ENCODE data around the gene CCDC3.

Gene CCDC3

DNA sequence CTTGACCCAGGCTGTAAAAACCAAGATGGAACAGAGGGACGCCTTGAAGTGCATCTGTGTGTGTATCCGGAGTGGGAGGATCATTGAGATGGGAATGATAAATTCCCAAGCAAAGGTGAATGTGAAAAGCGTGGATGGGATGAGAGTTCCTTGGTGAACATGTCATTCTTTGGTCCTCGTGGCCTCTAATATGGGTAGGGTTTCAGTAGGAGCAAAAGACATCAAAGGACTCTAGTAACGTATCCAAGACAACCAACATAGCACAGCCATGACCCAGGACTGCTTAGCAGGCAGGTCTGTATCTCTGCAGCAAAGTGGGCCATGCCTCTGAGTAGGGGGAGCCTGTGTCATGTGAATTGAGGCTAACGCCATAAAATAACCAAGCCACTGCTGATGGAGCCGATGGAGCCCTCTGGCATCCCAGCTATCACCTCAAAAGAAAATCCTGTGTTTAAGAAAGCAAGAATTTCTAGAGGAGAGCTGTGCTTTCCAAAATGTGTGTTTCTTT is 98.6 kb downstream of the CCDC3 start:
- Histone ChIP-seq H3K27ac (ENCODE audit: low read length) (no peak overlapping the region), H3K4me1 (ENCODE audit: control insufficient read depth in 1 of 2, insufficient read depth in 2 of 2, low read length in 2 of 2) (no peaks in the 10 kb centered on the region), H3K27me3 (ENCODE audit: low read depth, low read length) (no peaks in the 10 kb centered on the region), H3K9me3 (ENCODE audit: control insufficient read depth in 1 of 2, low read length in 2 of 2) (no peaks in the 10 kb centered on the region), H3K4me3 (ENCODE audit: low read depth in 1 of 2, low read length in 2 of 2) (no peak overlapping the region), H3K36me3 (ENCODE audit: control insufficient read depth in 1 of 2, insufficient read depth in 2 of 2, low read length in 2 of 2) (no peaks in the 10 kb centered on the region)

GRCh38 chr10:12902135-12902572 is 99.4 kb downstream of the CCDC3 start:
- Histone ChIP-seq H3K27ac (ENCODE audit: low read length) (no peak overlapping the region), H3K4me3 (ENCODE audit: low read depth in 1 of 2, low read length in 2 of 2) (no peak overlapping the region), H3K27me3 (ENCODE audit: low read depth, low read length) (no peaks in the 10 kb centered on the region), H3K36me3 (ENCODE audit: control insufficient read depth in 1 of 2, insufficient read depth in 2 of 2, low read length in 2 of 2) (no peaks in the 10 kb centered on the region), H3K4me1 (ENCODE audit: control insufficient read depth in 1 of 2, insufficient read depth in 2 of 2, low read length in 2 of 2) (no peaks in the 10 kb centered on the region), H3K9me3 (ENCODE audit: control insufficient read depth in 1 of 2, low read length in 2 of 2) (no peaks in the 10 kb centered on the region)

DNA sequence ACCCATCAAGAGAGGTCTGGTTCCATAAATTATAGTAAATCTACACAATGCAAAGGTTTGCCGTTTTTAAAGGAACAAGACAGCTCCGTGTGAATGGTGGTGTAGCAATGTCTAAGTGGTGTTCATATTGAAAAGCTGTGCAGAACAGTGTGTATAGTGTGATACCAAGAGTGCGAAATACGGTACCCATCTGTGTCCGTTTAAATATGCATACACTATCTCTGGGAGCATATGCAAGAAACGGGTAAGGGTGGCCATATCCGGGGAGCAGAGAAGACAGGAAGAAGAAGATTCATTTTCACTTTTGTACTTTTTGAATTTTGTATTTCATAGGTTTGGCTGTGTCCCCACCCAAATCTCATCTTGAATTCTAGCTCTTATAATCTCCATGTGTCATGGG is 102.0 kb downstream of the CCDC3 start:
- no peak overlapping the region for H3K4me3 ChIP-seq (ENCODE audit: low read depth in 1 of 2, low read length in 2 of 2)
- no peaks in the 10 kb centered on the region for H3K36me3 ChIP-seq (ENCODE audit: control insufficient read depth in 1 of 2, insufficient read depth in 2 of 2, low read length in 2 of 2)
- no peaks in the 10 kb centered on the region for H3K27me3 ChIP-seq (ENCODE audit: low read depth, low read length)
- H3K4me1 ChIP-seq (ENCODE audit: control insufficient read depth in 1 of 2, insufficient read depth in 2 of 2, low read length in 2 of 2) = no peaks in the 10 kb centered on the region
- H3K27ac ChIP-seq (ENCODE audit: low read length) = no peak overlapping the region
- H3K9me3 ChIP-seq (ENCODE audit: control insufficient read depth in 1 of 2, low read length in 2 of 2) = no peaks in the 10 kb centered on the region

GRCh38 chr10:12898271-12898670 is 103.2 kb downstream of the CCDC3 start:
- Histone ChIP-seq H3K4me1 (ENCODE audit: control insufficient read depth in 1 of 2, insufficient read depth in 2 of 2, low read length in 2 of 2) (no peaks in the 10 kb centered on the region), H3K27ac (ENCODE audit: low read length) (no peak overlapping the region), H3K36me3 (ENCODE audit: control insufficient read depth in 1 of 2, insufficient read depth in 2 of 2, low read length in 2 of 2) (no peaks in the 10 kb centered on the region), H3K4me3 (ENCODE audit: low read depth in 1 of 2, low read length in 2 of 2) (no peak overlapping the region), H3K9me3 (ENCODE audit: control insufficient read depth in 1 of 2, low read length in 2 of 2) (peaks cover 0 to 6% of the 10 kb centered on the region in 2 donors), H3K27me3 (ENCODE audit: low read depth, low read length) (no peaks in the 10 kb centered on the region)

GRCh38 chr10:12897278-12897677 is 104.2 kb downstream of the CCDC3 start:
- Histone ChIP-seq H3K4me3 (ENCODE audit: low read depth in 1 of 2, low read length in 2 of 2) (no peak overlapping the region), H3K27ac (ENCODE audit: low read length) (no peak overlapping the region), H3K36me3 (ENCODE audit: control insufficient read depth in 1 of 2, insufficient read depth in 2 of 2, low read length in 2 of 2) (no peaks in the 10 kb centered on the region), H3K9me3 (ENCODE audit: control insufficient read depth in 1 of 2, low read length in 2 of 2) (peaks cover 0 to 6% of the 10 kb centered on the region in 2 donors), H3K4me1 (ENCODE audit: control insufficient read depth in 1 of 2, insufficient read depth in 2 of 2, low read length in 2 of 2) (no peaks in the 10 kb centered on the region), H3K27me3 (ENCODE audit: low read depth, low read length) (no peaks in the 10 kb centered on the region)

DNA sequence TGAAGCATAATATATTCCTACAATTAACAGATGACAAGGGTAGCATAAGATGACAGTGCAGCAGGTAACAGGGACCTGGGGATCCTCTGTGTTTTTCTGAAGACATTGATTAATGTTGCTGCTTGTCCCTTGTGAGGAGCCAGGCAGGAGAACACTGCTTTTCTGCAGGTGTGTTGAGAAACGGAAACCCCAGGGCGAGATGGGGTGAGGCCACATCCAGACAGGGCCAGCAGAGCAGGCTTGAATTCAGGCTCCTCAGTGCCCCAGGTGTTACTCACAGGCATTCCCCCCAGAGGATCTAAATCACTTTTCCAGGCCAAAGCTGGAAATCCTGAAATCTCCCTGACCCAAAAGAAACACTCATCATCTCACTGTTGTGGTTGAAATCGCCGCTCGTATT is 105.3 kb downstream of the CCDC3 start:
- H3K4me3 ChIP-seq (ENCODE audit: low read depth in 1 of 2, low read length in 2 of 2) = no peak overlapping the region
- no peak overlapping the region for H3K27ac ChIP-seq (ENCODE audit: low read length)
- no peaks in the 10 kb centered on the region for H3K36me3 ChIP-seq (ENCODE audit: control insufficient read depth in 1 of 2, insufficient read depth in 2 of 2, low read length in 2 of 2)
- H3K27me3 ChIP-seq (ENCODE audit: low read depth, low read length) = no peaks in the 10 kb centered on the region
- H3K4me1 ChIP-seq (ENCODE audit: control insufficient read depth in 1 of 2, insufficient read depth in 2 of 2, low read length in 2 of 2) = no peaks in the 10 kb centered on the region
- peaks cover 0 to 6% of the 10 kb centered on the region in 2 donors for H3K9me3 ChIP-seq (ENCODE audit: control insufficient read depth in 1 of 2, low read length in 2 of 2)

- H3K9me3 ChIP-seq (ENCODE audit: control insufficient read depth in 1 of 2, low read length in 2 of 2) = peaks cover 0 to 6% of the 10 kb centered on the region in 2 donors
Measured at GRCh38 chr10:12892924-12893323, 108.6 kb downstream of the CCDC3 start.

DNA sequence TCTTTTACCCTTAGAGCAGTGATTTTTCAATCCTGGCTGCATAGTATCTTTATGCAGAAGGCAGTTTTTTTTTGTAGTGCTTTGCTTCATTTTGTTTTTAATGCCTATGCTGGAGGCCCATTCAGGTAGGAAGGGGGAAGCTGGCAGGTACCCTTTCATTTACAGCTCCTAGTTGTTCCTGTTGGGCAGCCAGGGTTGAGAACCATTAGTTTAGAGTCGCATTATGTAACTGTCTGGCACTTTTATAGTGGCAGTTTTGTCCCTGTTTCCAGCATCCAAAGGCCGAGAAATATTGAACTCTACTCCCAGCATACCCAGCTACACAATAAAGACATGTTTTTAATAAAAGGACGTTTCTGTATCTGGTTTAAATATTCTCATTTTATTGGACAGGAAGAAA is 110.6 kb downstream of the CCDC3 start:
- Histone ChIP-seq H3K27ac (ENCODE audit: low read length) (no peak overlapping the region), H3K9me3 (ENCODE audit: control insufficient read depth in 1 of 2, low read length in 2 of 2) (peaks cover 0 to 6% of the 10 kb centered on the region in 2 donors), H3K4me3 (ENCODE audit: low read depth in 1 of 2, low read length in 2 of 2) (no peak overlapping the region), H3K4me1 (ENCODE audit: control insufficient read depth in 1 of 2, insufficient read depth in 2 of 2, low read length in 2 of 2) (no peaks in the 10 kb centered on the region), H3K36me3 (ENCODE audit: control insufficient read depth in 1 of 2, insufficient read depth in 2 of 2, low read length in 2 of 2) (peaks cover 0 to 4% of the 10 kb centered on the region in 2 donors), H3K27me3 (ENCODE audit: low read depth, low read length) (no peaks in the 10 kb centered on the region)

More at GRCh38 chr10:12892924-12893323, 108.6 kb downstream of the CCDC3 start:
- Histone ChIP-seq H3K27me3 (ENCODE audit: low read depth, low read length) (no peaks in the 10 kb centered on the region), H3K4me1 (ENCODE audit: control insufficient read depth in 1 of 2, insufficient read depth in 2 of 2, low read length in 2 of 2) (no peaks in the 10 kb centered on the region), H3K4me3 (ENCODE audit: low read depth in 1 of 2, low read length in 2 of 2) (no peak overlapping the region), H3K27ac (ENCODE audit: low read length) (no peak overlapping the region), H3K36me3 (ENCODE audit: control insufficient read depth in 1 of 2, insufficient read depth in 2 of 2, low read length in 2 of 2) (peaks cover 0 to 4% of the 10 kb centered on the region in 2 donors)

GRCh38 chr10:12888470-12888869 is 113.0 kb downstream of the CCDC3 start:
- H3K4me1 ChIP-seq (ENCODE audit: control insufficient read depth in 1 of 2, insufficient read depth in 2 of 2, low read length in 2 of 2) = no peaks in the 10 kb centered on the region
- H3K27me3 ChIP-seq (ENCODE audit: low read depth, low read length) = no peaks in the 10 kb centered on the region
- peaks cover 0 to 2% of the 10 kb centered on the region in 2 donors for H3K9me3 ChIP-seq (ENCODE audit: control insufficient read depth in 1 of 2, low read length in 2 of 2)
- H3K4me3 ChIP-seq (ENCODE audit: low read depth in 1 of 2, low read length in 2 of 2) = no peak overlapping the region
- no peak overlapping the region for H3K27ac ChIP-seq (ENCODE audit: low read length)
- peaks cover 0 to 4% of the 10 kb centered on the region in 2 donors for H3K36me3 ChIP-seq (ENCODE audit: control insufficient read depth in 1 of 2, insufficient read depth in 2 of 2, low read length in 2 of 2)

GRCh38 chr10:12887780-12888179 is 113.7 kb downstream of the CCDC3 start:
- Histone ChIP-seq H3K36me3 (ENCODE audit: control insufficient read depth in 1 of 2, insufficient read depth in 2 of 2, low read length in 2 of 2) (peaks cover 0 to 4% of the 10 kb centered on the region in 2 donors), H3K27me3 (ENCODE audit: low read depth, low read length) (no peaks in the 10 kb centered on the region), H3K9me3 (ENCODE audit: control insufficient read depth in 1 of 2, low read length in 2 of 2) (no peaks in the 10 kb centered on the region), H3K4me3 (ENCODE audit: low read depth in 1 of 2, low read length in 2 of 2) (no peak overlapping the region), H3K4me1 (ENCODE audit: control insufficient read depth in 1 of 2, insufficient read depth in 2 of 2, low read length in 2 of 2) (no peaks in the 10 kb centered on the region), H3K27ac (ENCODE audit: low read length) (no peak overlapping the region)

DNA sequence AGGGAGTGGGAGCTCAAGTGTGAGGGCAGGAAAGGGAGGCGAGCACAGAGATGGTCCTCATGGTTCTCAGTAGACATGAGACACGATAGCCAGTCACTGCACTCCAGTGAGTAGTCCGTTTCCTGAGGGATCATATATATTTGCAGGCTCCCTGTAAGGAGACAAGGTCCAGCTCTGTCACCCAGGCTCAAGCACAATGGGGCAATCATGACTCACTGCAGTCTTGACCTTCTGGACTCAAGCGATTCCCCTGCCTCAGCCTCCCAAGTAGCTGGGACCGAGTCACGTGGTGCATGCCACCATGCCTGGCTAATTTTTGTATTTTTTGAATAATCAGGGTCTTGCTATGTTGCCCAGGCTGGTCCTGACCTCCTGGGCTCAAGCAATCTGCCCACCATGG is 116.7 kb downstream of the CCDC3 start:
- H3K4me1 ChIP-seq (ENCODE audit: control insufficient read depth in 1 of 2, insufficient read depth in 2 of 2, low read length in 2 of 2) = no peaks in the 10 kb centered on the region
- no peak overlapping the region for H3K4me3 ChIP-seq (ENCODE audit: low read depth in 1 of 2, low read length in 2 of 2)
- H3K27me3 ChIP-seq (ENCODE audit: low read depth, low read length) = no peaks in the 10 kb centered on the region
- H3K27ac ChIP-seq (ENCODE audit: low read length) = no peak overlapping the region
- peaks cover 0 to under 1% of the 10 kb centered on the region in 2 donors for H3K9me3 ChIP-seq (ENCODE audit: control insufficient read depth in 1 of 2, low read length in 2 of 2)
- H3K36me3 ChIP-seq (ENCODE audit: control insufficient read depth in 1 of 2, insufficient read depth in 2 of 2, low read length in 2 of 2) = no peaks in the 10 kb centered on the region

- no peak overlapping the region for H3K4me3 ChIP-seq (ENCODE audit: low read depth in 1 of 2, low read length in 2 of 2)
- H3K27me3 ChIP-seq (ENCODE audit: low read depth, low read length) = no peaks in the 10 kb centered on the region
- no peaks in the 10 kb centered on the region for H3K36me3 ChIP-seq (ENCODE audit: control insufficient read depth in 1 of 2, insufficient read depth in 2 of 2, low read length in 2 of 2)
- peaks cover 0 to 4% of the 10 kb centered on the region in 2 donors for H3K9me3 ChIP-seq (ENCODE audit: control insufficient read depth in 1 of 2, low read length in 2 of 2)
- no peak overlapping the region for H3K27ac ChIP-seq (ENCODE audit: low read length)
- no peaks in the 10 kb centered on the region for H3K4me1 ChIP-seq (ENCODE audit: control insufficient read depth in 1 of 2, insufficient read depth in 2 of 2, low read length in 2 of 2)
Measured at GRCh38 chr10:12880423-12880822, 121.1 kb downstream of the CCDC3 start.

Measured in muscle layer of duodenum (tissue), 2 donors.